H1 (cell line): Measurements from ENCODE around the gene NDUFB3. TPM values are rescaled to one million over a fixed set of nuclear protein-coding genes. Genes with fewer than 3 reads are reported as not detected.

ENCODE experiments used
- BCL11A ChIP-seq, 2 experiments: IDR thresholded peaks; one replicate each; pipeline ENCODE4 v1.6.1; 2011; ENCODE audit warnings: low read depth in 2 of 2, low read length in 2 of 2, mild to moderate bottlenecking in 2 of 2
- polyA plus RNA-seq, 7 experiments: library from polyadenylated mRNA; depleted of rRNA in 3 of 7; stranded (reverse) in 5 of 7; unstranded in 2 of 7; fragments of >200 nt in 5 of 7; fragments of 200-250 nt in 2 of 7; gene quantifications; 1 replicate in 5 of 7; 2 replicates in 1 of 7; 4 replicates in 1 of 7; pipeline versions ENCODE4 v1.2.1 to v1.2.3, GENCODE V29; 2011 to 2013; ENCODE audit warnings: missing spikeins in 2 of 7, mixed read lengths in 2 of 7
- total RNA-seq: library from RNA; stranded (reverse); fragmentation: NEBNext Ultra II Directional; extraction: Animal tissue kit (Norgen Biotek cat#: 25700); gene quantifications from 2 replicates; pipeline ENCODE4 v1.2.1, GENCODE V29; 2021

NDUFB3 gene
- total and polyA plus RNA-seq, 2 of the 8 experiments (the other 6 are each of a cell fraction or from before 2014, with no cell fraction given) = 38.2 to 55.3 TPM

GRCh38 chr2:201126308-201127151 is 54.7 kb downstream of the NDUFB3 start (continued):
- TF ChIP-seq BCL11A (IDR thresholded peaks at IDR 0.05; ENCODE audit: low read depth in 2 of 2, low read length in 2 of 2) = no peak
